GM23248 (cell line): ENCODE data around the gene KCNAB1. TPM values are rescaled to one million over a fixed set of nuclear protein-coding genes. Genes with fewer than 3 reads are reported as not detected.

Experiments
- DNase-seq: peaks from one replicate; pipeline ENCODE4 v3.0.0-alpha.2; 2015
- H2AFZ ChIP-seq: fragments of 200-600 bp; sonication (generic); 2 replicates; pipeline ENCODE4 v1.6.1; 2016; ENCODE audit warnings: antibody characterized with exemption
- H3F3A ChIP-seq: fragments of 200-600 bp; sonication (generic); 2 replicates; pipeline ENCODE4 v1.6.1; 2016; ENCODE audit warnings: mild to moderate bottlenecking, antibody characterized with exemption, mixed run types; ENCODE audit not compliant: insufficient read depth
- H3K27ac ChIP-seq: fragments of 200-600 bp; sonication (generic); 2 replicates; pipeline ENCODE4 v1.5.1; 2016; ENCODE audit warnings: mild to moderate bottlenecking
- H3K27me3 ChIP-seq: fragments of 200-600 bp; sonication (generic); replicated peaks from 2 replicates; pipeline ENCODE4 v1.6.1; 2016; ENCODE audit warnings: mild to moderate bottlenecking; ENCODE audit not compliant: insufficient read depth
- H3K36me3 ChIP-seq: fragments of 200-600 bp; sonication (generic); 2 replicates; pipeline ENCODE4 v1.6.1; 2016; ENCODE audit warnings: low read depth, mild to moderate bottlenecking
- H3K4me1 ChIP-seq: fragments of 200-600 bp; sonication (generic); 2 replicates; pipeline ENCODE4 v1.6.1; 2016; ENCODE audit warnings: mild to moderate bottlenecking; ENCODE audit not compliant: insufficient read depth
- H3K4me2 ChIP-seq: fragments of 200-600 bp; sonication (generic); one replicate; pipeline ENCODE4 v1.6.1; 2016; ENCODE audit warnings: mild to moderate bottlenecking; ENCODE audit not compliant: unreplicated experiment
- H3K4me3 ChIP-seq: fragments of 200-600 bp; sonication (generic); 2 replicates; pipeline ENCODE4 v1.5.1; 2016; ENCODE audit warnings: mild to moderate bottlenecking
- H3K79me2 ChIP-seq: fragments of 200-600 bp; sonication (generic); 2 replicates; pipeline ENCODE4 v1.6.1; 2016; ENCODE audit warnings: mild to moderate bottlenecking; ENCODE audit not compliant: insufficient read depth
- H3K9ac ChIP-seq: fragments of 200-600 bp; sonication (generic); 2 replicates; pipeline ENCODE4 v1.6.1; 2016; ENCODE audit warnings: mild to moderate bottlenecking
- H3K9me2 ChIP-seq: fragments of 200-600 bp; sonication (generic); 2 replicates; pipeline ENCODE4 v1.6.1; 2016; ENCODE audit warnings: mixed run types, mild to moderate bottlenecking, moderate library complexity; ENCODE audit not compliant: insufficient read depth
- H3K9me3 ChIP-seq: fragments of 200-600 bp; sonication (generic); one replicate; pipeline ENCODE4 v1.6.1; 2017; ENCODE audit warnings: low read depth
- H4K20me1 ChIP-seq: fragments of 200-600 bp; sonication (generic); 2 replicates; pipeline ENCODE4 v1.6.0; 2016; ENCODE audit not compliant: insufficient read depth
- EZH2 ChIP-seq: fragments of 200-600 bp; sonication (generic); IDR thresholded peaks from 2 replicates; pipeline ENCODE4 v1.6.1; 2018; ENCODE audit warnings: antibody characterized with exemption, mild to moderate bottlenecking; ENCODE audit not compliant: insufficient read depth, poor library complexity, severe bottlenecking
- EZH2phosphoT487 ChIP-seq: fragments of 200-600 bp; sonication (generic); IDR thresholded peaks from 2 replicates; pipeline ENCODE4 v1.6.1; 2018; ENCODE audit warnings: antibody characterized with exemption, moderate library complexity, mild to moderate bottlenecking, low read depth; ENCODE audit not compliant: insufficient read depth
- WGBS, 2 experiments: methylation state at CpG; one replicate each; pipeline ENCODE4 v1.1.6; 2015 to 2017; ENCODE audit warnings: low lambda C conversion rate in 2 of 2, low coverage in 1 of 2; ENCODE audit errors: missing lambda C conversion rate in 2 of 2; 5-methylcytosine and 5-hydroxymethylcytosine counted together
- in situ Hi-C: fragments of 300-500 bp; cut with MboI; formaldehyde crosslinking; loops from 2 replicates; pipeline ENCODE4 v1.15.0; 2020
- polyA plus RNA-seq: library from polyadenylated mRNA; unstranded; fragments of >200 nt; fragmentation: Nextera tagmentation; extraction: Ambion mirVana; gene quantifications from 2 replicates; pipeline ENCODE4 v1.2.1, GENCODE V29; 2016
- total RNA-seq: library from RNA; depleted of rRNA; stranded (reverse); fragments of >200 nt; shearing (Covaris generic); gene quantifications from 2 replicates; pipeline ENCODE4 v1.2.3, GENCODE V29; 2014

KCNAB1 gene
- total and polyA plus RNA-seq, 2 experiments from 2014 or later, result 1.1 TPM; not detected in 1

GRCh38 chr3:156339491-156339890 is 219.1 kb downstream of the KCNAB1 start:
- in situ Hi-C loops, result no loop called here
- Histone ChIP-seq H2AFZ (no peak overlapping the region), H3K27ac (no peak overlapping the region), H3K36me3 (no peaks in the 10 kb centered on the region), H3K4me1 (no peaks in the 10 kb centered on the region), H3K79me2 (no peaks in the 10 kb centered on the region), H3K9me3 (no peaks in the 10 kb centered on the region), H4K20me1 (no peaks in the 10 kb centered on the region), H3F3A (no peaks in the 10 kb centered on the region), H3K9ac (no peak overlapping the region), H3K4me2 (no peak overlapping the region), H3K9me2 (peaks cover 4% of the 10 kb centered on the region; the same call in 1 of the 2 replicates), H3K27me3 (no peaks in the 10 kb centered on the region), H3K4me3 (no peak overlapping the region)
- DNase-seq, result no peak
- 60 to 67% methylated on average over 3 of the region's 3 CpGs for whole genome bisulfite sequencing, 2 experiments
- TF ChIP-seq EZH2phosphoT487 (no peak), EZH2 (no peak)

DNA sequence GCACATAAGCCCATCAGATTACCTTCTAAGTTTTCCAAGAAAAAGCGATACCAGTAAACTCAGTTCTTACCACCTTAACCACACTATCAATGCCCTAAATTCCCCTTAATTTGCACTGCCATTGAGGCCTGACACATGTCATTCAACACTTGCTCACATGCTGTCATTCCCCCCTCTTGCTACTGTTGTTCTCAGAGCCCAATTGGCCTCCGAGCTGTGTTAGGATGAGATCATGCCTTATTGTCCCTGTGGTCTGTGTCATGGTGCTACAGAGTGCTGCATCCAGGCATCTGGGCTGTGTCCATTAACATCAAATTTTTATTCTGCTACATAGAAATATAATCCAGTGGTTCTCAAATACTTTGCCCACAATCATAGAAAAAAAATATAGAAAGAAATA is 221.0 kb downstream of the KCNAB1 start:
- no peaks in the 10 kb centered on the region for H3K4me1 ChIP-seq
- H3K9me3 ChIP-seq, result no peaks in the 10 kb centered on the region
- H3K79me2 ChIP-seq, result no peaks in the 10 kb centered on the region
- no peaks in the 10 kb centered on the region for H3K36me3 ChIP-seq
- no peak overlapping the region for H3K27ac ChIP-seq
- no peak overlapping the region for H3K4me2 ChIP-seq
- no peak for TF ChIP-seq EZH2phosphoT487
- no peak for TF ChIP-seq EZH2
- no peak for DNase-seq
- H3K4me3 ChIP-seq, result no peak overlapping the region
- no peaks in the 10 kb centered on the region for H3K27me3 ChIP-seq
- 61 to 67% methylated on average over 2 of the region's 2 CpGs for WGBS, 2 experiments
- H4K20me1 ChIP-seq, result no peaks in the 10 kb centered on the region
- peaks cover 4% of the 10 kb centered on the region; the same call in 1 of the 2 replicates for H3K9me2 ChIP-seq
- H3K9ac ChIP-seq, result no peak overlapping the region
- H3F3A ChIP-seq, result no peaks in the 10 kb centered on the region
- no peak overlapping the region for H2AFZ ChIP-seq
- in situ Hi-C loops, result no loop called here

GRCh38 chr3:156341831-156342416 is 221.5 kb downstream of the KCNAB1 start:
- no peaks in the 10 kb centered on the region for H3F3A ChIP-seq
- H3K79me2 ChIP-seq, result no peaks in the 10 kb centered on the region
- H4K20me1 ChIP-seq, result no peaks in the 10 kb centered on the region
- no peak overlapping the region for H3K9ac ChIP-seq
- no peaks in the 10 kb centered on the region for H3K4me1 ChIP-seq
- DNase-seq, result no peak
- no peak overlapping the region for H3K27ac ChIP-seq
- H3K36me3 ChIP-seq, result no peaks in the 10 kb centered on the region
- TF ChIP-seq EZH2phosphoT487, result no peak
- TF ChIP-seq EZH2, result no peak
- H3K9me3 ChIP-seq, result no peaks in the 10 kb centered on the region
- H3K4me3 ChIP-seq, result no peak overlapping the region
- no peak overlapping the region for H2AFZ ChIP-seq
- H3K27me3 ChIP-seq, result no peaks in the 10 kb centered on the region
- H3K9me2 ChIP-seq, result peaks cover 4% of the 10 kb centered on the region; the same call in 1 of the 2 replicates
- in situ Hi-C loops, result no loop called here
- no peak overlapping the region for H3K4me2 ChIP-seq
- WGBS, 2 experiments, result 75% methylated on average over 6 of the region's 6 CpGs

- no peaks in the 10 kb centered on the region for H3K4me1 ChIP-seq
- no peak for TF ChIP-seq EZH2phosphoT487
- no peak for TF ChIP-seq EZH2
- DNase-seq, result no peak
- H3K36me3 ChIP-seq, result no peaks in the 10 kb centered on the region
- no peak overlapping the region for H3K27ac ChIP-seq
- no peak overlapping the region for H3K4me3 ChIP-seq
- H3F3A ChIP-seq, result no peaks in the 10 kb centered on the region
- H3K4me2 ChIP-seq, result no peak overlapping the region
- no peak overlapping the region for H2AFZ ChIP-seq
- no peaks in the 10 kb centered on the region for H3K79me2 ChIP-seq
- H3K27me3 ChIP-seq, result no peaks in the 10 kb centered on the region
- peaks cover 4% of the 10 kb centered on the region; the same call in 1 of the 2 replicates for H3K9me2 ChIP-seq
- in situ Hi-C loops, result no loop called here
- no peaks in the 10 kb centered on the region for H3K9me3 ChIP-seq
- 84 to 87% methylated on average over 7 of the region's 7 CpGs for WGBS, 2 experiments
- no peaks in the 10 kb centered on the region for H4K20me1 ChIP-seq
- no peak overlapping the region for H3K9ac ChIP-seq
Observed at GRCh38 chr3:156344215-156344614, 223.8 kb downstream of the KCNAB1 start.

- Histone ChIP-seq H3K9ac (no peak overlapping the region), H3K9me2 (no peaks in the 10 kb centered on the region), H3K9me3 (no peaks in the 10 kb centered on the region), H3K36me3 (no peaks in the 10 kb centered on the region), H3K27me3 (no peaks in the 10 kb centered on the region), H3K79me2 (no peaks in the 10 kb centered on the region), H3K4me1 (no peaks in the 10 kb centered on the region), H4K20me1 (no peaks in the 10 kb centered on the region), H3K27ac (no peak overlapping the region), H3K4me2 (no peak overlapping the region), H2AFZ (no peak overlapping the region), H3K4me3 (no peak overlapping the region), H3F3A (no peaks in the 10 kb centered on the region)
- in situ Hi-C loops, result no loop called here
- DNase-seq, result no peak
- TF ChIP-seq EZH2phosphoT487 (no peak), EZH2 (no peak)
Observed at GRCh38 chr3:156349111-156349510, 228.7 kb downstream of the KCNAB1 start.
